GM19240 (cell line): Measurements from ENCODE around the gene S100A5.
A peak's percentile ranks its signal among the peaks of the same experiment; 100 is the strongest.

Experiments used
- DNase-seq: peaks from one replicate; pipeline ENCODE4 v3.0.0; 2011; ENCODE audit warnings: low spot score; ENCODE audit not compliant: insufficient read length

S100A5 gene

DNA sequence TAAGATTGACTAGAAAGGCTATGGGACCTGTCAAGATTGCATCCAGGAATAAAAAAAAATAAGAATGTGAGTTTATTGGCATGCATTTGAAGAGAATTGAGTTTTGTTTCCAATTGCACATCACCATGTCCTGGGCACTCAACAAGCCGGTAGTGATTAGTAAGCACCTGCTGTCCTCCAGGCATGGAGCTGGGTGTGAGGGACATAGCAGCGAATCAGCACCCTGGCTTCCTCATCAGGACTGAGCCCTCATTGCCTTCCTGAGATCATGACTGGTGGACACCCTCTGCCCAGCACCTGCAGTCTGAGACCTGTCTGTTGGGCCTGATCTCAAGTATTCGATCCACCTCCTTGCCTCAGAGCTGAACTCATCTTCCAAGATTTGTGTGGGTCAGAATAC lies 31.7 kb downstream of the S100A5 start:
- DNase-seq = no peak

DNA sequence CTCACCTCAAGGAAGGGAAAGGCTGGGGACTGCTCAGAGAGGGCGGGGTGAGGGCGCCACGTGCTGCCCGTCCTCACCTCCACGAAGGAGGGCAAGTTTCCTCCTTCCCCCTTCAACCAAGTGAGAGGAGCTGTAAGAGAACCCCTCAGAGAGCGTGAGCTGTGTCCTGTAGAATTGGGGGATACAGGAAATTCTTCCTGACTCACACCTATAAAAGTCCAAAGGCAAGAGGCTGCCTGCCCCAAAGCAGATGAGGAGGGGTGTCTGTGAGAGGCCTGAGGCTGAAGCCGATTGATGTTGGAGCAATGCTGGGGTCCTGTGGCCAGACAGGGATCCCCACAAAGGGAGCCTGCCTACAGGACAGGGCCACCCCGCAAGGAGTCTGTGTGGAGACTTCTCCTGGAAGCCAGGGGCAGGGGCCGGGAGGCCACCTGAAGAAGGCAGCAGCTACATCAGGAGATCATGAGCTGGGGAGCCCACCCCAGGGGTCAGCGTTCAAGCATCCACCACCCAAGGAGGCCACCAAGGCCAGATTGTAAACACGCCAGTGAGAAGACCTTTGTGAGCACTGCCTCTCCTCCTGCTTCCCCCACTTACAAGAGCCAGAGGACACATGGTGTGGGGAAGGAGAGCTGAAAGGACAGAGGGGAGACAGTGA lies 32.7 kb downstream of the S100A5 start:
- DNase-seq = no peak

DNA sequence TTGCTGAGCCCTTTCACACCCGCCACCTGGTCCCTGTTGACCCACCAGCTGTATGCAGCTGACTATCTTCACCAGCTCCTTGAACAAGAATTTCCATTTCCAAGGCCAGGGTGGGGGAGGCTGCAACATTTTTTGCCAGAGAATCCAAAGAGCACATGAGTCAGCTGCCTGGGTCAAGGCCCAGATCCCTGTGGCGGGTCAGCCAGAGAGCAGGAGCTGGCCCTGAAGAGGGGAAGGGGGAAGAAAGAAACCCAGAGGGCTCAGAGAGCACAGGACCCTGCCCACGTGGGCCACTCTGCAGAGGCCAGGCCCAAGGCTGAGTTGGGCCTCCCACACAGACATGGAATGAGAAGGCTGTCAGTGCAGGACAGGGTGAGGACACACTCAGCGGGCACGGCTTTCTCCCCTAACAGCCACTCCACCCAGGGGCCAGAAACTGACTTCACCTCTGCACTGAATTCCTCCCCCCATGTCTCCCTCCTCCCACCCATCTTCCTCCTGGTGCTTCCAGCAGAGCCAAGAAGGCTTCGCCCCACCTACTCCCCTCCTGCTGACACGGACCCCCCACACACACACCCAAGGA lies 33.8 kb downstream of the S100A5 start:
- DNase-seq = no peak

DNA sequence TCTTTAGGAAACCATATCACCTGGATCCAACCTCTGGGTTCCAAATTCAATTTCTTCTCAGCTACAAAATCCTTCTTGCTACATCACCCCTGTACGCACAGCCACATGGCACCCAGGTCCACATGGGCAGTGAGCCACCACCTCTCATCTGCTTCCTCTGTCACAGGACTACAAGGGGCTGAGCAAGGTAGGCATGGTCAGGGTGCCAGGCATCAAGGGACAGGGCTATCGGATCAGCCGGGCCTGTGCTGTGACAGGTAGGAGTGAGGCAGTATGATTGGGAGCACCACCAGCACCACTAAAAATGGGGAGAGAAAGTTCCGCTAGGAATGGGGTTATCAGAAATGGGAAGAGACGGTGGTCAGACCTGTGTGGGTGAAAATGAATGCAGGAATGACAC lies 34.3 kb downstream of the S100A5 start:
- no peak for DNase-seq

DNA sequence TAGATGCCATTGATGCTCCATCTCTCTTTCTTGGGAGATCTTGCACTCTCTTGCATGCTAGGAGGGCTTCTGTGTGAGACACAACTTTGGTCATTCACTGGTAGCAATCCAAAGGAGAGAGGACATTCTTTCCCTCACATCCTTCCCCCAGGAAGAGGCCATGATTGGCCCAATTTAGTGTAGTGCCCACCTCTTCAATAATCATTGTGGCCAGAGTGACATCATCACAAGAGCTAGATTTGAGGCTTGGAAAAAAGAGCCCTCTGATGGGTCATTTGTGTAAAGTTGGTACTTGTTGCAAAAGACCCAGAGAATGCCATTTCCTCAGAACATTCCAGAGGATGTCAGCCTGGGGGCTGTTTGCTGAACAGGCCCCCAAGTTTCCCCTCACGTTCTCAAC lies 35.2 kb downstream of the S100A5 start:
- no peak for DNase-seq

DNA sequence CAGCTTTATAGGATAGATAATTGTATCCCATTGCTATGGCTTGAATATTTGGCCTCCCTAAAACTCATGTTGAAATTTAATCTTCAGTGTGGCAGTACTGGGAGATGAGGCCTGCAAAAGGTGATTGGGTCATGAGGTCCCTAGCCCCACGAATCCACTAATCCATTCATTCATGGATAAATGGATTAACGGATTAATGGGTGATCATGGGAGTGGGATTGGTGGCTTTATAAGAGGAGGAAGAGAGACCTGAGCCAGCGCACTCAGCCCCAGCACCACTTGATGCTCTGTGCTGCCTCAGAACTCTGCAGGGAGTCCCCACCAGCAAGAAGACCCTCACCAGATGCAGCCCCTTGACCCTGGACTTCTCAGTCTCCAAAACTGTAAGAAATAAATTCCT lies 37.0 kb downstream of the S100A5 start:
- DNase-seq = no peak

DNA sequence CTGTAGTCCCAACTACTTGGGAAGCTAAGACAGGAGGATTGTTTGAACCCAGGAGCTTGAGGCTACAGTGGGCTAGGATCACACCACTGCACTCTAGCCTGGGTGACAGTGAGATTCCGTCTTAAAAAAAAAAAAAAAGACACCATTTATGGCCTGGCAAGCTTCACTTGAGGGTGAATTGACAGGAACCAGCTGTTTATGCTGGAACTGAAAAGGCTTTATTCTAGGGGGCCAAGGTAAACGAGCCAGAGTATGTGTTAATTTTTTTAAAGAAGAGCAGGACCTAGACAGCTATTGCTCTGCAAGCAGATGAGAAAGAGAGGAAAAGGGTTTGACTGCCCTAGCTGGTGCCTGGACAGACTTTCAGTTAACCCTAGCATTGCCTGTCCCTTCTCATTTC lies 42.0 kb downstream of the S100A5 start:
- DNase-seq = no peak

DNA sequence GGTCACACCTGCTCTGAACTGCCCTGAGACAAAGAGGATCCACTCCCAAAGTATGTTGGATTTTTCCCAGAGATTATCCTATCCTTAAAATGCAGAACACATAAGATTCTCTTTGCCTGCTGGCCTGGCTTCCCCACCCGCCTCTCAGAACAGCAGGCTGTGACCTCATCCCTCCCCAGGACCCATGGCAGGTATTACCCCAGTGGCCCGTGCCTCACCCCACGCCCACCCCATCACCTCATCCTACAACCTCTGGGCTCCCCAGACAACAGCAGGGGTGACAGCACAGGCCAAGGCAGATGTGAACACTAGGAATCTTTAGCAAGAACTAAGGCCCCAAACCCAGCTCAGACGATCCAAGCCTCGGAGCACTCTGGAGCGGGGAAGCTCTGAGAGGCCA lies 45.2 kb downstream of the S100A5 start:
- no peak for DNase-seq

DNA sequence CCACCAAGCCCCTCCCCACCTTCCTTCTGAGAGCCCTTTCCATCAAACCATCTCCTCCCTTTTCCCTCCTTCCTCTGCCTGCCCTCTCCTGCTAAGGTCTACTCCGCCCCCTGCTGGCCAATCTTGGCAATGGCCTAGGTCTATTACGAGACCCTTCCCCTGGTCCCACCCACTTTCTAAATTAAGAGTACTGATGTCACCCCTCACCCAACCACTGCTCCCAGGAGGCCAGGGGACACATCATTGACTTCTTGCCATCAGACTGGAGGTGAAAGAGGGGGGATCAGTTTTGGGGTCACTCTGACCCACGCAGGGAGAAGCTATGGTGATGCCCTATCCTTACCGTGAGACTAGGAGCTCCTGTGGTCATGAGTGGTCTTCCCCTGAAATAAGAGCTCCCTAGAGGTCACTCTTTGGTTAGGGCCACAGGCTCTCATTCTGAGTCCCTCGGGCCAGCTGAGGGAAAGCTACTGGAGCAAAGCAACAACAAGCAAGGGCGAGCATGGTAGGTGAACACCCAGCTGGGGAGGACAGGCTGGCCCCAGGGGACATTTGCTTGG lies 45.7 kb downstream of the S100A5 start:
- peak; percentile 33 for DNase-seq

DNA sequence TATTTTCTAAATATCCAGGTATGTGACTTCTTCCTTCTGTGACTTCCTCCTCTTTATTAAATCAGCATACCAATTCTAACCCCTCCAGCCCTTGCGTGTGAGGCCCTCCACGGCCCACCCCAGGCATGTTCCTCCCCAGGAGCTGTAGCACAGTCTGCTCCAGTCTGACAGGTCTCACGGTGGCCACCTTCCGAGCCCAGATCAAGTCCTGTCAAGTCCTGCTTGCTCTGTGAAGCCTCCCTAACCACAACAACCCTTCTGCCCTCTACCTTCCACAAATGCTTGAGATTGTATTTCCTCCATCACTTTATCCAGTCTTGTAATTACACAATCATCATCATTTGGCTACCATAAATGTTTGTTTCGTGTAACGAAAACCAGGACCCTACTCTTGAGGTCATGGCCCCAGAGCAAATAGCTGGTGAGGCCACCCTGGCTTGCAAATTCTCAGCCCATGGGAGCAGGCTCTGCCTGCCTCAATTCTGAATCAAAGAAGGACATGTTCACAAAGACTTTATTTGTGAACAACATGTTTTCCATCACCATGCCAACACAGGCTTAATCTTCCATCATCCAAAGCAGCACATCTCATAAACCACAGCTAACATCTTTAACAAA lies 47.3 kb downstream of the S100A5 start:
- DNase-seq = no peak

DNA sequence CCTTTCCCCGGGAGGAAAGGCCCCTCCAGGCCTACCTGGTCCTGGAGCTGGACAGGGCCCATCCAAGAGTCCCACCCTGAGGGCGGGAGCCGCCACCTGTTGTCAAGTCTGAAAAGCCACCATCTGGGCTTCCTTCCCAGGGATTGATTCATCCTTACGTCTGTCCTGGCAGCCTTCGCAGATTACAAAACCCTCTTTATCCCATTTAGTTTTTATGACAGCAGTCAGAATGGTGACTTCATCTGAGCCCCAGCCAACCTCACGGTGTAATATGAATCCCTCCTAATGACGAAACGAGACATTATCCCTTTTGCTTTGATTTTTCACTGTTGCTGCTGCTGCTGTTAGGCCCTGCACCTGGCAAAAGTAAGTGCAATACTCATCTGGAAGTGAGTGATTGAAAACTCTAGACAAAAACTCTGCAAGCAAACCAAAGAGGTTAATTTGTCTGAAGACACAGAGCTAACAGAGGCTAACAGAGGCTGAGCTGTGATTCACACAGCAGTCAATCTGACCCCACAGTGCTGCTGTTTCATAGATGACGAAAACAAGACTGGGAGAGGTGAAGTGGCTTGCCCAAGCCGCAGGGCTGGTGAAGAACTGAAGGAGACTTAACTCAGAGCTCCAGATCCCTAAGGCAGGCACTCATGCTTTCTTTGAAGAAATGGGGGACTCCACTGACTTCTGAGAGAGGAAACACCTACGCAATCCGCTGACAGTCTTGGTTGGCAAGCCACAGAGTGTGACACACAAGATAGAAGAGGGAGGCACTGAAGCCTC lies 50.3 kb downstream of the S100A5 start:
- no peak for DNase-seq

DNA sequence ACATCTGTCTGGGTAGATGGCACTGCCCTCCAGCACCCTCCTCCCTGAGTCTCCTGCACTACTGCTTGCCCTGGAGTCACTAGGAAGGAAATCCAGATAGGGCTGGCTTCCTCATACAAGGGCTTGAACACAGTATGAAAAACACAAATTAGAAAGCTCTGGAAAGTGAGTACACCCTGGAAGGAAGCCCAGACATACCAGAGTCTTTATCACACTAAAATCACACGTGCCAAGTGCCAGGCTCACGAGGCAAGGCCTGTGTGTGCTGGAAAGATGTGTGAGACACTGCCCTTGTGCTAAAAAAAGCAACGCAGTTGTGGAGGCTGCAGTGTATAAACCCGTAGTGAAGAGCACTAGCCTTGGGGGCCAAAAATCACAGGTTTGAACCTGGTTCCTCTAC lies 52.0 kb downstream of the S100A5 start:
- no peak for DNase-seq

DNA sequence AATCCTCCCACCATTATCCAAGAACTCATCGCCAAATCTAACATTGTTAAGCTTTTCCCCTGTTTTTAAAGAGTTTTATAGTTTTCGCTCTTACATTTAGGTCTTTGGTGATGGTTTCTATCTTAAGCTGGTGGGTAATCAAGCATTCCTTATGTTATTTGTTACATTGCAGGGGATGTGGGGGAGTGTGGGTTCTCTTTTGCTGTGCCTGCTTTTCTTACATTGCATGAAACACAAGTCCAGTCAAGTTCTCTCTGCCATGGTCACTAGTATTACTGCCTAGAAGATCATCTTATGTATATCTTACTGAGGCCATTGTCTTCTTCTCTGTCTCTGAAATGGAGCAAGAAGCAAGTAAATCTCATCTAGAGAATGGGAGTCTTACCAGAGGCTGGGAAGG lies 53.0 kb downstream of the S100A5 start:
- no peak for DNase-seq
